NCI-H524 (cell line): Measurements from ENCODE around the gene NVL.

Experiments
- DNase-seq, 2 experiments: peaks; one replicate each; lab custom pipeline; 2025; lab: John Stamatoyannopoulos, UW

The NVL gene

DNA sequence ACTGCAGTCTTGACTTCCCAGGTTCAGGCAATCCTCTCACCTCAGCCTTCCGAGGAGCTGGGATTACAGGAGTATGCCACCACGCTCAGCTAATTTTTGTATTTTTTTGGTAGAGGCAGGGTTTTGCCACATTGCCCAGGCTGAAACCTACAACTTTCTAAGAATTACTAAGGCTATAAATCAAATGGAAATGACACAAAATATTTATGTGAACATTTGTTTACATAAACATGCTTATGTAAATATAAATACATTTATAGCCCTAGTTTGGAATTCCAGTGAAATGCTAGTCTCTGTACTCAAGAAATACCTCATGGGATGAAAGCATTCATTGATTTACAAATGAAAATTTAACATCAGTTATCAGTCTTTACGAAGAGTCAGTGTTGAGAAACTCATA is 47.8 kb downstream of the NVL start:
- no peak for DNase-seq

GRCh38 chr1:224276771-224277487 is 53.0 kb downstream of the NVL start:
- no peak for DNase-seq

DNA sequence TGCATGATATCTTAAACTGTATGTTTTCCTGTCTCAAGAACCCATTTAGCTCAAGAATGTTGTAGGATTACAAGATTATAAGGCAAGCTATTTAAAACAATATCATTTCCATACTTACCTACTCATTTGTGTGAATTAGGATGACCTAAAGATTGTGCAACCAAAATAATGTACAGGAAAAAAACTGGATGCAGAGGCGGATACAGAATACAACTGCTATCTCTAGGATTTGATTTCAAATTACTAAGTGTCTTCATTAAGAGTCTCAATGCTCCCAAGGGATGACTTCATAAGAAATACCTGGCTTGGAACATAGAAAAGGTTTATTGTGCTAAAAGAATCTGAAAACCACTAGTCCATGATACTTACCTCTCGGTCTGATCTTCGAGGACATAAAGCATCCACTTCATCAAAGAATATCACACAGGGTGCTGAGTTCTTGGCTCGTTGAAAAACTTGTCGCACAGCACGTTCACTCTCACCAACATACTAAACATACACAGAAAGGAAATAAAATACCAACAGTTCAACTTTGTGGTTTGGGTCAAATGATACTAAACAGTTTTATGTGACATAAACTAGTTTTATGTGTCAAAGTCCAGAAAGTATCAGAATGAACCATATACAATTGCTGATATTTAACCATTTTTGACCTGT is 54.9 kb downstream of the NVL start:
- no peak for DNase-seq

DNA sequence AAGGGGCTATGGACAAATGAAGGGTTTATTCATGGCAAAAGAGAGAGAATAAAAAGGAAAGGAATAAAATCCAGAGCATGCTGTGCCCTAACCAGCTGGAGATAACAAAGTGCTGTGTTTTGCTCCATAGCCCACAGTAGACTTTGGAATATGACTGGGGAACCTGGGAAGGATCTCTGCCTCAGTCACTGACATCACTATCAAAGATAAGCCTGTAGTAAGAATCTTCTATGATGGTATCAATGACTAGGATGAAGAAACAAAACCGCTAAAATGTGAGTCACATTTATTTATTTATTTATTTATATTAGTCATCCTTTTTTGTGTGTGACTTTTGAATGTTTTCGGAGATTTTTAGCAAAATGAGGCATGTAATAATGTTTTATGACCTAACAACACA is 56.3 kb downstream of the NVL start:
- DNase-seq, result no peak

DNA sequence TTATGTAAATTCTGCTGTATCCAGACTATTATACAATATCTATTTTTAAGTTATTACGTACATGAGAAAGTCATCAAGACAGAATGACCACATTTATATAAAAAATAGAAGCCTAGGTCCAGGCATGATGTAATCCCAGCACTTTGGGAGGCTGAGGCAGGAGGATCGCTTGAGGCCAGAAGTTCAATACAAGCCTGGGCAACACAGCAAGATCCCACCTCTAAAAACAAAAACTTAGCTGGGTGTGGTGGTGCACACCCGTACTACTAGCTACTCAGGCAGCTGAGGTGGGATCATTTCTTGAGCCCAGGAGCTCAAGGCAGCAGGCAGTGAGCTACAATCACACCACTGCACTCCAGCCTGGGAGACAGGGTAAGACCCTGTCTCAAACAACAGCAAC is 58.9 kb downstream of the NVL start:
- no peak for DNase-seq

- no peak for DNase-seq
Observed at GRCh38 chr1:224267925-224268324, 62.0 kb downstream of the NVL start.

DNA sequence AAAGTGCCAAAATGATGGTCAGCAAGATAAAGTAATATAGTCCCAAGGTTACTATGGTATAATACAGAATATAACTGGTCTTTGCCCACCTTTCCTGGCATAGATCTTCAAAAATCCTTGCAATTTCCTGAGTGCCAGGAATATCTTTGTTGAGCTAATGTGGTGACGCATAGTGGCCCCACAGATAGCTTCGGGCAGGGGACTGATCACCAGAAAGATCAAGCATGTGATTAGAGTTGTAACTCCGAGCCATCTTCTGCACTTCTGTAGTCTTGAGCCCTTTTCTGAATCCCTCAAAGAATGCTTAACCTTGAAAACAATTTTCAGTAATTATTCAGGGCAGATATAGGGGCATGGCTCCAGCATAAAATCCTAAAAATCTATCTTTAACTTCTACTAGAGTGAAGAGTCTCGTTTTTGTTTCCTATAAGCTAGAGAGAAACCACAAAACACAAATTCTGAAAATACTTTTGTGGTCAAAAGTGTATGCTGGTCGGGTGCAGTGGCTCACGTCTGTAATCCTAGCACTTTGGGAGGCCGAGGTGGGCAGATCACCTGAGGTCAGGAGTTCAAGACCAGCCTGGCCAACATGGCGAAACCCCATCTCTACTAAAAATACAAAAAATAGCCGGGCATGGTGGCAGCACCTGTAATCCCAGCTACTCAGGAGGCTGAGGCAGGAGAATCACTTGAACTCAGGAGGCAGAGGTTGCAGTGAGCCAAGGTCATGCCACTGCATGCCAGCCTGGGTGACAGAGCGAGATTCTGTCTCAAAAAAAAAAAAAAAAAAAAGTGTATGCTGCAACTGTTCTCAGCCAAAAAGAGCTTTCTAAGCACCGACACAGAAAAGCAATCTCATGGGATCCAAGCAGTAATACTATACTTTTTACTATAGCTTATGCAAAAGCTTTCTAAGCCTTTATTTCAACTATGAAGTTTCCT is 62.8 kb downstream of the NVL start:
- no peak for DNase-seq

GRCh38 chr1:224266105-224266914 is 63.7 kb downstream of the NVL start:
- DNase-seq, result no peak

- DNase-seq, result no peak
Observed at GRCh38 chr1:224264321-224264720, 65.7 kb downstream of the NVL start.

GRCh38 chr1:224262373-224263054 is 67.5 kb downstream of the NVL start:
- no peak for DNase-seq

- no peak for DNase-seq
Observed at GRCh38 chr1:224259986-224260385, 70.0 kb downstream of the NVL start.

DNA sequence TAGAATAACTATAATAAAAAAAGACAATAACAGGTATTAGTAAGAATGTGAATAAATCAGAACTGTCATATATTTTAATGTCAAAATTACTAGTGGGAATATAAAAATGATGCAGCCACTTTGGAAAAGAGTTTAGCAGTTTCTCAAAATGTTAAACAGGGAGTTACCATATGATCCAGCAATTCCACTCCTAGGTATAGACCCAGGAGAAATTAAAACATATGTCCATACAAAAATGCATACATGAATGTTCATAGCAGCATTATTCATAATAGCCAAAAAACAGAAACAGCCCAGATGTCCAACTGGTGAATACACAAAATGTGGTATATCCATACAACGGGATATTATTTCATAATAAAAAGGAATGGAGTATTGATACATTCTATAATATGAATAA is 71.6 kb downstream of the NVL start:
- no peak for DNase-seq

GRCh38 chr1:224256640-224257039 is 73.3 kb downstream of the NVL start:
- no peak for DNase-seq

- no peak for DNase-seq
Observed at GRCh38 chr1:224253721-224254120, 76.3 kb downstream of the NVL start.

- no peak for DNase-seq
Observed at GRCh38 chr1:224252479-224252878, 77.5 kb downstream of the NVL start.

GRCh38 chr1:224251741-224252146 is 78.2 kb downstream of the NVL start:
- DNase-seq, result no peak

DNA sequence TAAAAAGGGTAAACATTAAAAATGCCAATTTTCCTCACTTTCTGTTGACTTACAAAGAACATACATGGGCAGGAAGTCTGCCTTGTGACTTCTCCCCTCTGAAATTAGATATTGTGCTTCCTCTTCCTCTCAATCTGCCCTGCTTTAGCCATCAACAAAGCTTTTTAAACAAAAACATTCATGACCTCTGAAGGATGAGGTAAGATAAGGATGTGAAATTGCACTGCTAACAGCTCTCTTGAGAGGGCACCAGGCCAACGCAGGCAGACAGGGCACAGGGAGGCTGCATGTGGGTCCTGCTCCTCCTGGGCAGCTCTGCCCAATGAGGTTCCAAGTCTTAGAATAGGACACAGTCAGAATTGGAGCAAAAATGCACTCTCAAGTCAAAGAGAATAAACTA is 84.8 kb downstream of the NVL start:
- no peak for DNase-seq

GRCh38 chr1:224238756-224239155 is 91.2 kb downstream of the NVL start:
- DNase-seq, result no peak

- no peak for DNase-seq
Observed at GRCh38 chr1:224238212-224238611, 91.8 kb downstream of the NVL start.

DNA sequence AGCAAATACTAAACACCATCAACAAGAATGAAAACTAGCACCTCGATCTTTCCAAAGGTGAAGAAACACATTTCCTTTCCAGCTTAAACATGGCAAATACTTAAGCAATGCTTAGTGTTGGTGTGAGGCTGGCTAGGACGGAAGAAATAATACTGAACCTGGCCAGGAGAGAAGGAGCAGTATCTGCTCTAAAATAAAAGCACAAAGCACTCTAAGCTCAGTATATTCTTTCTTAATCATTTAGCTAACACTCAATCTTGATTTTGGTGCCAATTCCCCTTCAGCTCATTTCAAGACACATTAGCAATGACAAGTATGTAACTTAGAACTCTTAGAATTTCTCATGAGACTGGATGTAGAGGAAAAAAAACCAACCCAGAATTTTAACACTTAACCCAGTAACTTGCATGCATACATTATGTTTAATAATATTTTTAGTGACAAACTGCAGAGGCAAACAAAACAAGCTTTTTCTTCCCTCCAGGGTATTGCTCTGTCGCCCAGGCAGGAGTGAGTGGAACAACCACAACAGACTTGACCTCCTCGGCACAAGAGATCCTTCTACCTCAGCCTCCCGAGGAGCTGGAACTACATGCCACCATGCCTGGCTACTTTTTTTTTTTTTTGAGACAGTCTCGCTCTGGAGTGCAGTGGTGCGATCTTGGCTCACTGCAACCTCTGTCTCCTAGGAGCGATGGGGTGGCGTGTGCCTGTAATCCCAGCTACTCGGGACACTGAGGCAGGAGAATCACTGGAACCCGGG is 92.7 kb downstream of the NVL start:
- no peak for DNase-seq
